ENCODE data around the gene MYBL2. TPM values are rescaled to one million over a fixed set of nuclear protein-coding genes. Genes with fewer than 3 reads are reported as not detected.
A peak's percentile ranks its signal among the peaks of the same experiment; 100 is the strongest.
"Not testable (repeated sequence)": the region's sequence is repeated elsewhere in the genome, so short reads cannot be mapped to it uniquely, and the experiment has no call there.

MYBL2 gene
- total RNA-seq, 1 donor from 2014 or later: 1.6 TPM

DNA sequence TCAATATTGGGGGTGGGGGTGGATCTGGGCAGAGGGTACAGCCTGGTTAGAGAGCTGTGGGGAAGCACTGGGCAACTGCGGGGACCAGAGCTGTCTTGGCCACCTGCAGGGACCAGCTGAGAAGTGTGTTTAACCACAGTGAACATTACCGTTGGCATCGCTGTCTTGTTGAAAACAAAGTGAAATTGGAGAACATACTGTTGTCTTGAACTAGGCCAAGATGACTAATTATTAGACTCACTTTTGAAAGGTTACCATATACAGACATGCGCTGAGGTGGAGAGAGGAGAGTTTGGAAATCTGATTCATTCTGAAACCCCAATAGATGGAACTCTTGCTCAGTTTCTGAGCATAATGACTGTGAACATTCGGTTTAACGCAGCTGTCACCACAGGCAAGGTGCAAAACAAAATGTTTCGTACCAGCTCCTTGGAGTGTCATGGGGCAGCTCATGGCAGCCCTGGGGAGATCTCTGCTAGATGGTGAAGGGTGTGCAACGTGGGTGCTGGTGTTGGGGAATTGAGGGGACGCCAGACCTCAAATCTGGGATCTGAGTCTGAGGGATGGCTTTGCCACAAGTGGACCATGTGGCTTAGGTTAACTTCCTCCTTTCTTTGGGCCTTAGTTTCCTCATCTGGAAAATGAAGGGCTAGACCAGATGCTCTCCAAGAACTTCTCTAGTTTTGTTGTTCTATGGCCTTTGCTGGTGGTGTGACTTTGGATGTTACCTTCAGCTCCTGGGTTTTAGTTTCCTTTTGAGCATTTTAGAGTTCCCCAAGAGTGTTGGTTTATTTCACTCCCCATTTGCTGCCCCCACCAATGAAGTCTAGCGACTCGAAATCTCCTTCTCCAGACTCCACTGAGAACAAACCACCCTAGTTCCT lies 84.5 kb downstream of the MYBL2 start:
- no peak for DNase-seq (ENCODE audit: low spot score)

DNA sequence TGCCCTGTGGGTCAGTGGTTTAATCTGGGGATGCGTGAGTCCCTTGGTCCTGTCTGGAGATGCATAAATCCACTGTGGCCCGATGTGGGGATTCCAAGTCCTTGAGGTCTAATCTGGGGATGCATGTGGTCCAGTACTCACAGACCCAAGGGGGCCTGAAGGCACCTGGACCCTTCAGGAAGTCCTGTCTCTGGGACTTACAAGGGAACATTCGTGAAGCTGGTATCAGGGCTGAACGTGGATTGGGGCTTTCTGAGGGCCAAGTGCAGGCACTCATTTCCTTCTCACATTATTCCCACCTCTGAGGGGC lies 85.1 kb downstream of the MYBL2 start:
- DNase-seq (ENCODE audit: low spot score): no peak

DNA sequence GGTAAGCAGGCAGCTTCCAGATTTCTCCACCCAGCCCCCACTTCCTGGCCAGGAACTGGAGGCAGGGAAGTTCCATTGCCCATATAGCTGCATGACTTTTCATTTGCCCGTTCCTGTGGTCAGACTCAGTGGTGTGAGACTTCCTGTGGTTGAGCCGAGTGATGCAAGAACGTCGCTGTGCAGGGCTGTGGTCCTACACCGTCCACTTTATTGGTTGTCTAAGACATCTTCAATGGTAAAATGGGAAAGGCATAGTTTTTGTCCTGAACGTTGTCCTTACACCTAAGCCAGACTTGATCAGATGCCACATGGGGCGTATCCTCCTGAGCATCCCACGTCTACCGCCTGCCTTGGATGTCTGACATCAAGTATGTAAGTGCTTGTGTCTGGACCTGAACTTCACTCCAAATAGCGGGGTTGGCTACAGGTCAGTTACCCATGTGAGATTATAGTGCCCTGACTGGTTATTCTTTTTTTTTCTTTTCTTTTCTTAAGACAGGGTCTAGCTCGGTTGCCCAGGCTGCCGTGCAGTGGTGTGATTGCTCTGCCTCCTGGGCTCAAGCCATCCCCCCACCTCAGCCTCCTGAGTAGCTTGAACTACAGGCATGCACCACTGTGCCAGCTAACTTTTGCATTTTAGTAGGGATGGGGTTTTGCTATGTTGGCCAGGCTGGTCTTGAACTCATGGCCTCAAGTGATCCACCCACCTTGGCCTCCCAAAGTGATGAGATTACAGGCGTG lies 85.8 kb downstream of the MYBL2 start:
- DNase-seq (ENCODE audit: low spot score): peak; percentile 20

GRCh38 chr20:43755390-43755789 lies 88.5 kb downstream of the MYBL2 start:
- no peak for DNase-seq (ENCODE audit: low spot score)

- no peak for DNase-seq (ENCODE audit: low spot score)
These were observed 88.9 kb downstream of the MYBL2 start for GRCh38 chr20:43755851-43756250.

GRCh38 chr20:43757888-43758287 lies 91.0 kb downstream of the MYBL2 start:
- not testable (repeated sequence) for DNase-seq (ENCODE audit: low spot score)

DNA sequence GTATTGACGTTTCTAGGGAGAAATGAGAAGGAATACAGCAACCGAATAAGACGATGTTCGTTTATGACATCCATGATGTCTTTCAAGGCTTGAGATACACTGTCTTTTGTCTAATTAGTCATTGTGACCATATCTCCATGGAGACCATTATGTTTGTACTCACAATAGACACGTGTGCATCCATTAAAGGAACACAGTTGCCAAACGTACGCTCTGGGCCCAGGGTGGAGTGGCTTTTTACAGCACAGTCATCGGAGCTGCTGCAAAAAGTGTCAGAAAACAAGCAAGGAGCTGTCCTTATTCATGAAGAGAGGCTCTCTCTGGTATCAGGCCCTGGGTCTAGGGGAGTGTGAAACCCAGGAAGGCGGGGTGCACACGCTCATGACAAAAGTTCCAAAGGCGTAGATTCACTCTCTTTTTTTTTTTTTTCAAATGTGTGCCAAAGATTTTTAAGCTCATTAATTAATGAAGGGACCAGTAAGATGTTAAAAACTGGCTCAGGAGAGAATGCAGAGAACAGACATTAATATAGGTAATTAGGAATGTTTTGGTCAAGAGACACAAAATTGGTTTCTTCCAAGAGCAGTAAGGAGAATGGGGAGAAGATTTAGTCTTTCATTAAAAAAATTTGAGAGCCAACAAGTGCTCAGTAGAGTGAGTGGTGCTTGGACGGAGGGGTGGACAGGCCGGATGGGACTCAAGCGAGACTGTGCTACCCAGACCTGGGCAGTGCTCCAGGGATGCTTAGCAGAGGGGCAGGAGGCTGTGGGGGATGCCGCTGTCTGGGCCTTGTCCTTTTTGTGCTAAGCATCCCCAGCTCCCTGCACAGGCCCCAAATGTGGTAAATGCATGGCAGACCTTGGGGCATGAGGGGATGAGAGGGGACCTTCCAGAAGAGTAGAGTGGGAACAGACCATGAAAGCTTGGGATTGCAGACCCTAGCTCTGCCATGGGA lies 94.7 kb downstream of the MYBL2 start:
- DNase-seq (ENCODE audit: low spot score): no peak

DNA sequence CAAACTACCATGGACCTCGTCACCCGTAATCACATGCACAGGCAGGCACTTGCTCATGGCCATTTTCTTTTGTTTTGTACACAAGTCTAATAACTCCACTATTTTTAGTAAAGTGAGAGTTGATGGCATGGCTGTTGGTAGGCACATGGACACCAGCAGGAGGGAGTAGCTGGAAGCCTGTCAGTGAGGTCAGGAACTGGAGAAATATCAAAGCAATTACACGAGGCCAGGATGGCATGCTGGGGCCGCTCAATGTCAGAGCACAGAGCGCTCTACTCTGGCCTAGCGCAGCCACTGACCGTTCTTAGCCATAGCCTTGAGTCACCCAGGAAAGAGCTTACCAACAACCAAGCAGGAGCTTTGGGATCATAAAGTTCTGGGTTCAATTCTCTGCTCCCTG lies 96.0 kb downstream of the MYBL2 start:
- DNase-seq (ENCODE audit: low spot score): no peak

- no peak for DNase-seq (ENCODE audit: low spot score)
These were observed 99.0 kb downstream of the MYBL2 start for GRCh38 chr20:43765916-43766315.

Other genes with a start within 250 kb of the MYBL2 start
- gene SRSF6, start 209.2 kb upstream of the MYBL2 start, total RNA-seq: 151 TPM
- 23.2 TPM for gene L3MBTL1, start 159.4 kb upstream of the MYBL2 start, total RNA-seq
- 56.8 TPM for gene SGK2, start 108.1 kb upstream of the MYBL2 start, total RNA-seq
- gene IFT52, start 76.2 kb upstream of the MYBL2 start, total RNA-seq: 23.5 TPM
- not detected for gene GTSF1L, start 59.9 kb downstream of the MYBL2 start, total RNA-seq
- 4.5 TPM for gene TOX2, start 247.7 kb downstream of the MYBL2 start, total RNA-seq